GM18951 (cell line): ENCODE measurements around the gene TMEM221.
"Not testable (repeated sequence)": the region's sequence is repeated elsewhere in the genome, so short reads cannot be mapped to it uniquely, and the experiment has no call there.

ENCODE experiments used
- POLR2A ChIP-seq: IDR thresholded peaks from 4 replicates; pipeline ENCODE4 v1.6.1; 2011; ENCODE audit warnings: mild to moderate bottlenecking; ENCODE audit not compliant: insufficient read length, insufficient read depth; ENCODE audit errors: extremely low read depth
- in situ Hi-C: fragments of 300-500 bp; cut with MboI; formaldehyde crosslinking; loops from one replicate; pipeline ENCODE4 v1.12.0; 2022; ENCODE audit warnings: low sequenced_read_pairs, mixed read lengths, inconsistent platforms; ENCODE audit not compliant: unreplicated experiment

Gene TMEM221

GRCh38 chr19:17484520-17485185 is 36.2 kb upstream of the TMEM221 start:
- no peak for TF ChIP-seq POLR2A
- in situ Hi-C loops: no loop called here

DNA sequence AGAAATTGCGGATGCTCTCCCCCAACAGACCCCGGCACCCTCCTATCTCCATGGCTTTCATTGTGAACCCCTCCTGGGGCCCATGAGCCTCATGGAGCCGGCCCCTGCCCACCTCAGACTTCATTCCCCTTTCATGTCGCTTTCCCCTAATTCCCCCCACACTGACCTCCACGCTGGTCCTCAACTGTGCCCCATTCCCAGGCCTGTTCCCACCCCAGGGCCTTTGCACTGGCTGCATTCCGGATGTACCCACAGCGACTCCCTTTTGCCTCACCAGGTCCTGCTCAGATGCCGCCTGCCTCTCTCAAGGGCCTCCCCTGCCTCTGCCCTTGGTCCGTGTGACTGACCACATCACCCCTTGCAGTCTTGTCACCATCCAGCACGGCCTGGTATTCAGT is 35.1 kb upstream of the TMEM221 start:
- TF ChIP-seq POLR2A: no peak
- in situ Hi-C loops: no loop called here

- no peak for TF ChIP-seq POLR2A
- in situ Hi-C loops: no loop called here
Measured at GRCh38 chr19:17482877-17483604, 34.6 kb upstream of the TMEM221 start.

GRCh38 chr19:17481986-17482385 is 33.5 kb upstream of the TMEM221 start:
- in situ Hi-C loops: no loop called here
- no peak for TF ChIP-seq POLR2A

- in situ Hi-C loops: no loop called here
- TF ChIP-seq POLR2A: no peak
Measured at GRCh38 chr19:17479325-17479791, 30.9 kb upstream of the TMEM221 start.

DNA sequence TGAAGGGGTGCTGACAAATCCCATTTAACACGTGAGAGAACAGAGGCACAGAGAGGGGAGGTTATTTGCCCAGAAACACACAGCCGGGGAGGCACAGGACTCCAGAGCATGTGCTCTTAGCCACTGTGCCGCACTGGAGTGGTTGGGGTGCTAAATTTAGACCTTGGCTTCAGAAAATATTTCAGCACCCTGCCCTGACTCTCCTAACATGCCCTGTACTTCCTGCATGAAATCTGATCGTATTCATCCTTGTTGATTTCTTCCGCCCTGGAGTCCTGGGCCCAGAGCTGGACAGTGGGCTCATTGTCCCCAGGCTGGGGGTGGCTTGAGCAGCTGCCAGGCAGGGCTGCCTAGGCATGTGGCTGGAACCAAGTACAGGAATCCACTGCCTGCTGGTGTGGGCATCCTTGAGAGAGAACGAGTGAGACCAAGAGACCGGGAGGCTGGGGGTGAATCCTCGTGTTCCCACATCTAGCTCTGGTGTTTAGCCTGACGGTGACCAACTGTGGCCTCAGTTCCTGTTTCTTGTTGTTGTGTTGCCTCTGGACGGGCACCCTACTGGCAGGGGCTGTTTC is 27.2 kb upstream of the TMEM221 start:
- in situ Hi-C loops: no loop called here
- TF ChIP-seq POLR2A: no peak

DNA sequence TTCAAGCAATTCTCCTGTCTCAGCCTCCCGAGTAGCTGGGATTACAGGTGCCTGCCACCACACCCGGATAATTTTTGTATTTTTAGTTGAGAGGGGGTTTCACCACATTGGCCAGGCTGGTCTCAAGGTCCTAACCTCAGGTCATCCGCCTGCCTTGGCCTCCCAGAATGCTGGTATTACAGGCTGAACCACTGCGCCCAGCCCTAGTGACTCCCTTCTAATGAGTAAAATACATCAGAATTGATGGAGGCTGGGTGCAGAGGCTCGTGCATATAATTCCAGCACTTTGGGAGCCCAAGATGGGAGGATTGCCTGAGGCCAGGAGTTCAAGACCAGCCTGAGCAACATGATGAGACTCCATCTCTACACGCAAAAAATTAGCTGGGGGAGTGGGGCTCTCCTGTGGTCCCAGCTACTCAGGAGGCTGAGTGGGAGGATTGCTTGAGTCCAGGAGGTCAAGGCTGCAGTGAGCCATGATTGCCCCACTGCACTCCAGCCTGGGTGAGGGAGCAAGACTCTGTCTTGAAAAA is 26.6 kb upstream of the TMEM221 start:
- in situ Hi-C loops: not testable (repeated sequence)

DNA sequence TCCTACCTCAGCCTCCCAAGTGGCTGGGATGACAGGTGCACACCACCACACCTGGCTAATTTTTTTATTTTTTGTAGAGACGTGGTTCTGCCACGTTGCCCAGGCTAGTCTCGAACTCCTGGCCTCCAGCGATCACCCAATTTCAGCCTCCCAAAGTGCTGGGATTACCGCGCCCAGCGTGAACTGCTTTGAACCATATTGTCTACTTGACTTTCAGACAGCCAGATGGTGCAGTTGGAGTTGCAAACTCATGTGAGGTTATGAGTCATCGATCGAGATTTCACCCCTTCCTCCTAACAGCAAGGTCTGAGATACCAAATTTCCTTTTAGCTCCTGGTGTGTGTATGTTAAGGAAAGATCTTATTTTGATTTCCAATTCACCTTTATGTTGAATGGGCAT is 24.6 kb upstream of the TMEM221 start:
- TF ChIP-seq POLR2A: no peak
- in situ Hi-C loops: no loop called here

- TF ChIP-seq POLR2A: no peak
- in situ Hi-C loops: no loop called here
Measured at GRCh38 chr19:17471410-17472125, 23.1 kb upstream of the TMEM221 start.

- in situ Hi-C loops: no loop called here
- peak; percentile 8 for TF ChIP-seq POLR2A
Measured at GRCh38 chr19:17470068-17470841, 21.8 kb upstream of the TMEM221 start, which contains the start of gene SLC27A1. SLC27A1 (plus strand) TSS chr19:17470524; CDS start chr19:17470541, 17 bp downstream.

GRCh38 chr19:17469481-17470067 is 21.1 kb upstream of the TMEM221 start:
- peak; percentile 5 for TF ChIP-seq POLR2A
- in situ Hi-C loops: no loop called here

DNA sequence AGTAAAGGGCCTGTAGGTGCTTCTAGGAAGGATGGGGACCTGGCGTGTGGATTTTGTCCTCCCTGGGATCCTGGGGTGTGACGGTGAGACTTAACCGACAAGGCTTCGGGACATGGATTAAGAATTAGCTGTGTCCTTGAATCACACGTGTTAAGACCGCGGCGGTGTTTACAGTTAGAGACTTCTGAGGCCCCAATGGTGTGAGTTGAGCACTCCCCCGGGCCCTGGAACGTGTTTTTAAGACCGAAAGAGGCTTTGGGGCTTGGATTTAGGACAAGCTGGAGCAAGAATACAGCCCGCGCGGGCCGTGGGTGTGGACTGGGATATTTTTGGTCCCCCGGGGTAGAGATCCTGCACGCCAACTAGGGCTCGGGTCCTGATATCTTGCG is 20.6 kb upstream of the TMEM221 start:
- TF ChIP-seq POLR2A: no peak
- in situ Hi-C loops: no loop called here
